Neutrophil (primary cell): Measurements from ENCODE around the gene GBF1.

Source experiments
- H3K27ac ChIP-seq: fragments of 200-600 bp; sonication (generic); 2 replicates; pipeline ENCODE4 v1.5.1; 2016; ENCODE audit warnings: mild to moderate bottlenecking, moderate library complexity
- H3K27me3 ChIP-seq: fragments of 200-600 bp; sonication (generic); 2 replicates; pipeline ENCODE4 v1.6.0; 2016; ENCODE audit warnings: mild to moderate bottlenecking
- H3K36me3 ChIP-seq: fragments of 200-600 bp; sonication (generic); 2 replicates; pipeline ENCODE4 v1.5.1; 2017
- H3K4me1 ChIP-seq, 2 experiments: fragments of 200-600 bp in 1 of 2; sonication (generic) in 1 of 2; 1 replicate in 1 of 2; 2 replicates in 1 of 2; pipeline versions ENCODE4 v1.5.1 to v1.6.1; 2013 to 2016; ENCODE audit warnings: low read depth in 1 of 2, low read length in 1 of 2, mild to moderate bottlenecking in 1 of 2, moderate library complexity in 1 of 2; ENCODE audit not compliant: control insufficient read depth in 1 of 2, insufficient read depth in 1 of 2
- H3K4me3 ChIP-seq, 2 experiments: fragments of 200-600 bp in 1 of 2; sonication (generic) in 1 of 2; 1 replicate in 1 of 2; 2 replicates in 1 of 2; pipeline ENCODE4 v1.5.1; 2013 to 2016; ENCODE audit warnings: low read depth in 1 of 2, low read length in 1 of 2, mild to moderate bottlenecking in 1 of 2, moderate library complexity in 1 of 2
- H3K9me3 ChIP-seq: fragments of 200-600 bp; sonication (generic); 2 replicates; pipeline ENCODE4 v1.5.1; 2016
- TF ChIP-seq, protein P1 (sequence below): fragments of 200-600 bp; sonication (generic); IDR thresholded peaks from 2 replicates; pipeline ENCODE4 v1.5.1; 2016; ENCODE audit warnings: antibody characterized with exemption

GBF1 gene

DNA sequence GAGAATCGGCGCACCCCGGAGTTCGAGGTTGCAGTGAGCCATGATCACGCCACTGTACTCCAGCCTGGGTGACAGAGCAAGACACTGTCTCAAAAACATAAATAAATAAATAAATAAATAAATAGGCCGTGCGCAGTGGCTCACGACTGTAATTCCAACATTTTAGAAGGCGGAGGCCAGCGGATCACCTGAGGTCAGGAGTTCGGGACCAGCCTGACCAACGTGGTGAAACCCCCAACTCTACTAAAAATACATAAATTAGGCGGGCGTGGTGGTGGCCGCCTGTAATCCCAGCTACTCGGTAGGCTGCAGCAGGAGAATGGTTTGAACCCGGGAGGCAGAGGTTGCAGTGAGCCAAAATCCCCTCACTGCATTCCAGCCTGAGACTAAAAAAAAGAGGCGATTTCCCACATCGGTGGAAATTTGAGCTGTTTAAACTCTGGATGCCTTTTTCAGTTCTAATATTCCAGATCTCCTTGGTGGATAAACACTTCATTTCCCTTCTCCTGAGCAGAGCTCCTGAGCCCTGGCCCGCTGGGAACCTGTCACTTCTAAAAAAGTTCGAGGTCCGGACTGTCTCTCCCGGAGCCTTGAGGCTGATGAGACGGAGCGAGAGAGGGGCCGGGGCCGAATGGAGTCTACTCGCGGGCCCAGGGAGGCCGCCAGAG, 148.2 kb downstream of the GBF1 start:
- no peaks in the 10 kb centered on the region for H3K9me3 ChIP-seq
- TF ChIP-seq, protein P1, sequence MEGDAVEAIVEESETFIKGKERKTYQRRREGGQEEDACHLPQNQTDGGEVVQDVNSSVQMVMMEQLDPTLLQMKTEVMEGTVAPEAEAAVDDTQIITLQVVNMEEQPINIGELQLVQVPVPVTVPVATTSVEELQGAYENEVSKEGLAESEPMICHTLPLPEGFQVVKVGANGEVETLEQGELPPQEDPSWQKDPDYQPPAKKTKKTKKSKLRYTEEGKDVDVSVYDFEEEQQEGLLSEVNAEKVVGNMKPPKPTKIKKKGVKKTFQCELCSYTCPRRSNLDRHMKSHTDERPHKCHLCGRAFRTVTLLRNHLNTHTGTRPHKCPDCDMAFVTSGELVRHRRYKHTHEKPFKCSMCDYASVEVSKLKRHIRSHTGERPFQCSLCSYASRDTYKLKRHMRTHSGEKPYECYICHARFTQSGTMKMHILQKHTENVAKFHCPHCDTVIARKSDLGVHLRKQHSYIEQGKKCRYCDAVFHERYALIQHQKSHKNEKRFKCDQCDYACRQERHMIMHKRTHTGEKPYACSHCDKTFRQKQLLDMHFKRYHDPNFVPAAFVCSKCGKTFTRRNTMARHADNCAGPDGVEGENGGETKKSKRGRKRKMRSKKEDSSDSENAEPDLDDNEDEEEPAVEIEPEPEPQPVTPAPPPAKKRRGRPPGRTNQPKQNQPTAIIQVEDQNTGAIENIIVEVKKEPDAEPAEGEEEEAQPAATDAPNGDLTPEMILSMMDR = peak; percentile 95
- peaks cover 37% of the 10 kb centered on the region for H3K27me3 ChIP-seq
- H3K36me3 ChIP-seq = peaks cover 24% of the 10 kb centered on the region
- H3K27ac ChIP-seq = peak overlapping the region; percentile 97
- H3K4me3 ChIP-seq = peak overlapping the region; percentile 85 to 99
- peaks cover 23 to 30% of the 10 kb centered on the region in 2 experiments for H3K4me1 ChIP-seq

DNA sequence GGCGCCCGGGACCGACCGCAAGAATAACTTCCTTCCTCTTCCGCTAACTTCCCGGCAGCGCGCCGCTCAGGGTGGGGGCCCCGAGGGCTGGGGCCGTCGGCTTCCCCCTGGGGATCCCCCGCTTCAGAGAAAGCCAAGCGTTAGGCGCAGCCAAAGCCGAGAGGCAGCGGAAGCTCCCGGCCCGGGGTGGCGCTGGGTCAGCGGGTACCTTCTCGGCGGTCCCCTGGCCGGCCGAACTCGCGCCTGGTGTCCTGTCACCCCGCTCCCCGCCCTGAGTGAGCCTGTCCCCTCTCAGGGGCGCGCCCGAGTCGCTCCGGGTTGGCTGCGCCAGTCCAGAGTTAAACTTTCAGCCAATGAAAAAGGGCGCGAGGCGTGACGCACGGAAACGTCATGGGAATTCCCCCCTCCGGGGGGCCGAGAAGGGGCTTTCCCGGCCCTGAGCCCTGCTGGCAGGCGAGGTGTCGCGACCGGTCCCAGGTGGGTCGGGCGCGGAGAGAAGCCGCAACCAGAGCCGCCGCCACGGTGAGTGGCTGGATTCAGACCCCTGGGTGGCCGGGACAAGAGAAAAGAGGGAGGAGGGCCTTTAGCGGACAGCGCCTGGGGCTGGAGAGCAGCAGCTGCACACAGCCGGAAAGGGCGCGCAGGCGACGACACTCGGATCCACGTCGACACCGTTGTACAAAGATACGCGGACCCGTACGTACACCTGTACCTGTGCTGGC, 148.9 kb downstream of the GBF1 start:
- Histone ChIP-seq H3K36me3 (peaks cover 29% of the 10 kb centered on the region), H3K9me3 (no peaks in the 10 kb centered on the region), H3K4me1 (peaks cover 30 to 37% of the 10 kb centered on the region in 2 experiments), H3K27ac (peak overlapping the region; percentile 97), H3K27me3 (peaks cover 33% of the 10 kb centered on the region), H3K4me3 (peak overlapping the region; percentile 85 to 99)
- TF ChIP-seq, protein P1 = no peak

DNA sequence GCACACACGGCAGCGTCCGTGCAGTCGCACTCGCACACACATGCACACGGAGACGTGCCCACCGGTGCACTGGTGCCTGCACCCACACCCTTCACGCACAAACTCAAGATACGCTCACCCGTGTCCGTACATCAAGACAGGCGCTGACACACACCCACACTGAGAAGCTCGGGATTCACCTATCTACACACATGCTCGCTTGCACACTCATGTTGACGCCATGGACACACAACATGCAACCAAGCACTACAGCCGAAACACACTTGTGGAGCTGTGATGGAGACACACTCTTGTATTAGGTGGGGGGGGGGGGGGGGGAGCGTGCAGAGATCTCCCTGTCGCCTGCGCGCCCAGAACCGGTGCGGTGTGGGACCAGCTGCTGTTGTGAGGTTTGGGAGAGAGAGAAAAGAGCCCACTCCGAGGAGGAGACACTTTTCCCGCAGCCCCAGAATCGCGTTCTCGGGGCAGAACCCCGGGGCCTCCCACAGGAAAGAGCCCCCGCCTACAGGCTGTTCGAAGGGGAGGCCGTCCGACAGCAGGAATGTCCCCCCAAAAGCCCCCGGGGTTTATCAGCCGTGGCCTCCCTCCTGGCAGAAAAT, 149.6 kb downstream of the GBF1 start:
- TF ChIP-seq, protein P1 = no peak
- Histone ChIP-seq H3K4me3 (peak overlapping the region; percentile 85 to 99), H3K36me3 (peaks cover 35% of the 10 kb centered on the region), H3K4me1 (peaks cover 36 to 42% of the 10 kb centered on the region in 2 experiments), H3K27ac (peak overlapping the region; percentile 97), H3K27me3 (peaks cover 28% of the 10 kb centered on the region), H3K9me3 (no peaks in the 10 kb centered on the region)

DNA sequence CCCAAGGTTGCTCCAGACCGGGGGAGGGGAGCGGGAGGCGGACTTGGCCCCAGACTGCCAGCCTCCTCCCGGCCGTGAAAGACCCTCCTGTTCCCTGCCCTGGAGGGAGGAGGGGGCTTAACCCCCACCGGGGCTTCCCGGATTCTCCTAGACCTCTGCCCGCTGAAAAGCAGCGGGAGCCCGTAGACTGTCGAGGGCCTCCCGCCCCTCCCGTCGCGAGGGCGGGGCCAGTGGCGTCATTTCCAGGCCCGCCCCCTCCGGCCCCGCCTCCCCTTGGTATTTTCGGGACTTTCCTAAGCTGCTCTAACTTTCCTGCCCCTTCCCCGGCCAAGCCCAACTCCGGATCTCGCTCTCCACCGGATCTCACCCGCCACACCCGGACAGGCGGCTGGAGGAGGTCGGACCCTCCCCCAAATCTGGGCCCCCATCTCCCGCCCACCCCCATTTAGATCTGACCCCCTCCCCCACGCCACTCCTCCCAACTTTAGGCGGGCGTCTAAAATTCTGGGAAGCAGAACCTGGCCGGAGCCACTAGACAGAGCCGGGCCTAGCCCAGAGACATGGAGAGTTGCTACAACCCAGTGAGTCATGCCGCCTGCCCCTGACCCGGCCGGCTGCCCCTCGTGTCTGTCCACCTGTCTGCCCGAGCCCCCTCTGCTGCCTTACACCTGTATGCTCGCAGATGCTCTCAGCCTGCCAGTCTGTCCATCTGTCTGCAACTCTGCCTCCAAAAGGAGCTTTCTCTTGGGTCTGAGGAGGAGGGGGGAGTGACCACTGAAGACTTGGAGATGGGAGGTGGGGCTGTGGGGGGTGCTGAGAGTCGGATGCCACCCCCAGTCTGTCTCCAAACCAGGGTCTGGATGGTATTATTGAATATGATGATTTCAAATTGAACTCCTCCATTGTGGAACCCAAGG, 150.3 kb downstream of the GBF1 start, which contains the start of gene NFKB2:
TSS of gene NFKB2 (plus strand) at position 306 of the 917 bp plus-strand sequence. CDS start at position 561, 255 bp downstream.
- Histone ChIP-seq H3K27me3 (peaks cover 20% of the 10 kb centered on the region), H3K27ac (peak within 1 kb of the TSS; percentile 97), H3K9me3 (no peaks in the 10 kb centered on the region), H3K4me3 (peak within 1 kb of the TSS; percentile 85 to 99), H3K36me3 (peaks cover 43% of the 10 kb centered on the region), H3K4me1 (peaks cover 39 to 42% of the 10 kb centered on the region in 2 experiments)
- TF ChIP-seq, protein P1 = peak; percentile 37

DNA sequence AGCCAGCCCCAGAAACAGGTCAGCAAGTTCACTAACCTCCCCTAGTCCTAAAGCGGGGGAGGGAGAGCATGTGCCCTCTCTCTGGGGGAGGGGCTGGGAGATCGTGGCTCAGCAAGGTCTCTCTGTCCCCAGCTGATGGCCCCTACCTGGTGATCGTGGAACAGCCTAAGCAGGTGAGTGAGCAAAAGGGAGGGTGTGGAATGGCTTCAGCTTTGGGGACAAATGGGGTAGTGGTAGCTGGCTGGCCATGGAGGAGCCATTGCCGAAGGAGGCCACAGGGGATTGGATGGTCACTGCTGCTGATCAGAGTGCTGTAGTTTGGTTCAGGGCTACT, 151.0 kb downstream of the GBF1 start:
- TF ChIP-seq, protein P1 = no peak
- H3K4me3 ChIP-seq = peak overlapping the region; percentile 85 to 99
- peaks cover 14% of the 10 kb centered on the region for H3K27me3 ChIP-seq
- H3K36me3 ChIP-seq = peaks cover 49% of the 10 kb centered on the region
- peak overlapping the region; percentile 97 for H3K27ac ChIP-seq
- peaks cover 39 to 42% of the 10 kb centered on the region in 2 experiments for H3K4me1 ChIP-seq
- H3K9me3 ChIP-seq = no peaks in the 10 kb centered on the region
